ENCODE measurements around the gene TSTD1. TPM values are rescaled to one million over a fixed set of nuclear protein-coding genes. Genes with fewer than 3 reads are reported as not detected.

TSTD1 gene
- total and polyA plus RNA-seq, 10 of the 15 experiments (the other 5 are each of a cell fraction or from before 2014, with no cell fraction given): 33.3 to 145 (median 89.4) TPM

DNA sequence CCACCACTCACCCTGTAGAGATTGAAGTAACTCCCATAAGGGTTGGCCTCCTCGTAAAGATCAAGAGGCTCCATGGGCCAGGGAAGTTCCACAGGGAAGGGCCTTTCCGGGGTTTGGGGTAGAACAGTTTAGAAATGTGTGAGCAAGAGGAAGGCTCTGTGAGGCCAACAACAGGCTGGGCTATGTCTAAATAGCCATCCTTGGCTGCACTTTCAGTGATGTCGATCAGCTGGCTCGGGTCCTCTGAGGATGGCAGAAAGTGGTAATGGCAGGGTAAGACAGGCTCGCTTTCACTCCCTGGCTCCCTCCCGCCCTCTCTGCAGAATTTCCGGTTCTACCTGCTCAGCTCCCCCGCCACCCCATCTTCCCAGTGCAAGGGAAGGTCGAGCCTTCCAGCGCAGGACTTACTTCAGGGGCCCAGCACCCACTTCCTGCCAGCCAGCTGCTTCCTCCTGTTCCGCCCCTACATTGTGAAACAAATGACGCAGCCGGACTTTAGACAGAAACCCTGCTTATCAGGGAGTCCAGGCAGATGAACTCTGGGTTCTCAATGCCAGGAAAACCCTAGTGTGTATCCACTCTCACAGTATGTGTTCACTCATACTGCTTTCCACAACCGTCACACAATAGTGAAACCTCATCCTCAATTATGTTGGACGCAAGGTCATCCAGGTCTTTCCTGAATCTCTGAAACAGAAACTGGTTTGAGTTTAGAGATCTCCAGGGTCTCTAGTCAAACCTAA is 25.1 kb downstream of the TSTD1 start (continued):
- TF ChIP-seq SKIL (IDR thresholded peaks at IDR 0.05; ENCODE audit: low read depth, poor library complexity, severe bottlenecking) (peak; percentile 25), ZNF274 (IDR thresholded peaks at IDR 0.05; ENCODE audit: insufficient read depth, insufficient read length) (no peak), HCFC1 (IDR thresholded peaks at IDR 0.05; ENCODE audit: low read length) (0 out of 2 replicates have a peak, but pooled peaks have one; percentile 22), CREM (IDR thresholded peaks at IDR 0.05; ENCODE audit: low read depth) (peak; percentile 60), MTA3 (IDR thresholded peaks at IDR 0.05; ENCODE audit: borderline replicate concordance, low read length) (peak; percentile 27; the same call in 1 of the 2 replicates), TCF7 (IDR thresholded peaks at IDR 0.05; ENCODE audit: borderline replicate concordance) (peak; percentile 21; the same call in 1 of the 2 replicates), MLLT1 (IDR thresholded peaks at IDR 0.05) (peak; percentile 55; the same call in 1 of the 2 replicates), RELA (IDR thresholded peaks at IDR 0.05; ENCODE audit: borderline replicate concordance, partially characterized antibody) (peak; percentile 71), ASH2L (IDR thresholded peaks at IDR 0.05; ENCODE audit: borderline replicate concordance, low read depth) (no peak), RAD51 (IDR thresholded peaks at IDR 0.05) (no peak), ZZZ3 (IDR thresholded peaks at IDR 0.05; ENCODE audit: control insufficient read depth, insufficient read length, low read depth) (no peak), EGR1 (IDR thresholded peaks at IDR 0.05; ENCODE audit: borderline replicate concordance in 1 of 2, low read depth in 2 of 2, low read length in 2 of 2) (peak in 1 of 2 experiments; percentile 57; a peak in 1 of 3 replicates), JUNB (IDR thresholded peaks at IDR 0.05) (peak; percentile 36; the same call in 1 of the 2 replicates), TCF12 (IDR thresholded peaks at IDR 0.05; ENCODE audit: low read depth, low read length) (peak; percentile 96), ZNF207 (IDR thresholded peaks at IDR 0.05; ENCODE audit: borderline replicate concordance) (no peak), ESRRA (IDR thresholded peaks at IDR 0.05; ENCODE audit: low read length) (no peak), SMARCA5 (IDR thresholded peaks at IDR 0.05) (no peak), TAF1 (IDR thresholded peaks at IDR 0.05; ENCODE audit: borderline replicate concordance, low read depth, low read length) (no peak; the same call in 1 of the 2 replicates)
- TF ChIP-seq, protein P1, sequence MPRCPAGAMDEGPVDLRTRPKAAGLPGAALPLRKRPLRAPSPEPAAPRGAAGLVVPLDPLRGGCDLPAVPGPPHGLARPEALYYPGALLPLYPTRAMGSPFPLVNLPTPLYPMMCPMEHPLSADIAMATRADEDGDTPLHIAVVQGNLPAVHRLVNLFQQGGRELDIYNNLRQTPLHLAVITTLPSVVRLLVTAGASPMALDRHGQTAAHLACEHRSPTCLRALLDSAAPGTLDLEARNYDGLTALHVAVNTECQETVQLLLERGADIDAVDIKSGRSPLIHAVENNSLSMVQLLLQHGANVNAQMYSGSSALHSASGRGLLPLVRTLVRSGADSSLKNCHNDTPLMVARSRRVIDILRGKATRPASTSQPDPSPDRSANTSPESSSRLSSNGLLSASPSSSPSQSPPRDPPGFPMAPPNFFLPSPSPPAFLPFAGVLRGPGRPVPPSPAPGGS (IDR thresholded peaks at IDR 0.05; ENCODE audit: borderline replicate concordance, insufficient read depth, low read depth, low read length, poor library complexity, severe bottlenecking): peak; percentile 41
- TF ChIP-seq, protein P2, sequence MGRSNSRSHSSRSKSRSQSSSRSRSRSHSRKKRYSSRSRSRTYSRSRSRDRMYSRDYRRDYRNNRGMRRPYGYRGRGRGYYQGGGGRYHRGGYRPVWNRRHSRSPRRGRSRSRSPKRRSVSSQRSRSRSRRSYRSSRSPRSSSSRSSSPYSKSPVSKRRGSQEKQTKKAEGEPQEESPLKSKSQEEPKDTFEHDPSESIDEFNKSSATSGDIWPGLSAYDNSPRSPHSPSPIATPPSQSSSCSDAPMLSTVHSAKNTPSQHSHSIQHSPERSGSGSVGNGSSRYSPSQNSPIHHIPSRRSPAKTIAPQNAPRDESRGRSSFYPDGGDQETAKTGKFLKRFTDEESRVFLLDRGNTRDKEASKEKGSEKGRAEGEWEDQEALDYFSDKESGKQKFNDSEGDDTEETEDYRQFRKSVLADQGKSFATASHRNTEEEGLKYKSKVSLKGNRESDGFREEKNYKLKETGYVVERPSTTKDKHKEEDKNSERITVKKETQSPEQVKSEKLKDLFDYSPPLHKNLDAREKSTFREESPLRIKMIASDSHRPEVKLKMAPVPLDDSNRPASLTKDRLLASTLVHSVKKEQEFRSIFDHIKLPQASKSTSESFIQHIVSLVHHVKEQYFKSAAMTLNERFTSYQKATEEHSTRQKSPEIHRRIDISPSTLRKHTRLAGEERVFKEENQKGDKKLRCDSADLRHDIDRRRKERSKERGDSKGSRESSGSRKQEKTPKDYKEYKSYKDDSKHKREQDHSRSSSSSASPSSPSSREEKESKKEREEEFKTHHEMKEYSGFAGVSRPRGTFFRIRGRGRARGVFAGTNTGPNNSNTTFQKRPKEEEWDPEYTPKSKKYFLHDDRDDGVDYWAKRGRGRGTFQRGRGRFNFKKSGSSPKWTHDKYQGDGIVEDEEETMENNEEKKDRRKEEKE (IDR thresholded peaks at IDR 0.05): no peak
- TF ChIP-seq, protein P3, sequence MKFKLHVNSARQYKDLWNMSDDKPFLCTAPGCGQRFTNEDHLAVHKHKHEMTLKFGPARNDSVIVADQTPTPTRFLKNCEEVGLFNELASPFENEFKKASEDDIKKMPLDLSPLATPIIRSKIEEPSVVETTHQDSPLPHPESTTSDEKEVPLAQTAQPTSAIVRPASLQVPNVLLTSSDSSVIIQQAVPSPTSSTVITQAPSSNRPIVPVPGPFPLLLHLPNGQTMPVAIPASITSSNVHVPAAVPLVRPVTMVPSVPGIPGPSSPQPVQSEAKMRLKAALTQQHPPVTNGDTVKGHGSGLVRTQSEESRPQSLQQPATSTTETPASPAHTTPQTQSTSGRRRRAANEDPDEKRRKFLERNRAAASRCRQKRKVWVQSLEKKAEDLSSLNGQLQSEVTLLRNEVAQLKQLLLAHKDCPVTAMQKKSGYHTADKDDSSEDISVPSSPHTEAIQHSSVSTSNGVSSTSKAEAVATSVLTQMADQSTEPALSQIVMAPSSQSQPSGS (IDR thresholded peaks at IDR 0.05; ENCODE audit: low read length): peak; percentile 65
